Activated T-cell treated with anti-CD3 and anti-CD28 coated beads for 1 hour (primary cell): ENCODE results near the gene ZNF165.
"Not testable (repeated sequence)": the region's sequence is repeated elsewhere in the genome, so short reads cannot be mapped to it uniquely, and the experiment has no call there.

ENCODE experiments used
- DNase-seq: peaks from one replicate; pipeline ENCODE4 v3.0.0-alpha.2; 2020; ENCODE audit warnings: low read depth

ZNF165 gene

DNA sequence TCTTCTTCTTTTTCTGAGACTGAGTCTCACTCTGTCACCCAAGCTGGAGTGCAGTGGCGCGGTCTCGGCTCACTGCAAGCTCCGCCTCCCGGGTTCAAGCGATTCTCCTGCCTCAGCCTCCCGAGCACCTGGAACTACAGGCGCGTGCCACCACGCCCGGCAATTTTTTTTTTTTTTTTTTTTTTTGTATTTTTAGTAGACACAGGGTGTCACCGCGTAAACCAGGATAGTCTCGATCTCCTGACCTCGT is at the start of gene ZNF165:
Gene ZNF165, plus strand, starts transcription at position 188 of the 250 bp plus-strand sequence. CDS start 4,913 bp downstream, outside the sequence.
- not testable (repeated sequence) for DNase-seq

DNA sequence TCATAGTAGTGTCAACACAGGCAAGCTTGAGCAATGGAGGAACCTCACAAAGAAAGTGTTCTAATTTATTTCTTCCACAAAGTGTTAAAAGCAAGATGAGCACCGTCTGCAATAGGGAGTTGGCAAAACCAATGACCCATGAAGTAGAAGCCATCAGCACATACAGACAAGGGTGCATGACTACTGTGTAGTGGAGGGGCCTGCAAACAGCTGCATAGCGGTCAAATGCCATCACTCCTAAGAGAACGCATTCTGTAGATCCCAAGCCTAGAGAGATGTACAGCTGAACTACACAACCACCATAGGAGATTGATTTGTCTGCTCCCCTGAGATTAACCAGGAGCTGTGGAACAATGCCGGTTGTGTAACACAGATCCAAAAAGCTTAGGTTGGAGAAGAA is 26.8 kb upstream of the ZNF165 start:
- no peak for DNase-seq

DNA sequence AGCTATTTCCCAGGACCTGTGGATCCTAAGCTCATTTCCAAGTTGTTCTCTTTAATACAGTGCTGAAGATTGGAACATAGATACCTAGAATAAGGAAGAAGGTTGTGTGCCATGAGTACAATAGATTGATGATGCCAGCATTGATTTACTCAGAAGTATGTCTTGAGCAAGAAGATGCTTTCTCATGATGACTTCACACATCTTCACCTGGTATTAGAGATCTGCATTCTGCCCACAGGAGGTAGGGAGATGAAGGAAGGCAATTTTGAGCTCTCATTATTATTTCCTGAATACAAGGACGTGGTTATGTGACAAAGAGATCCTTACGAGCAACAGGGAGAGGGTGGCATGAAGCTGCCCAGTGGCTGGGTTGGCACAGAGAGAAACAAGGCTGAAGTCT is 20.0 kb upstream of the ZNF165 start:
- DNase-seq = no peak

DNA sequence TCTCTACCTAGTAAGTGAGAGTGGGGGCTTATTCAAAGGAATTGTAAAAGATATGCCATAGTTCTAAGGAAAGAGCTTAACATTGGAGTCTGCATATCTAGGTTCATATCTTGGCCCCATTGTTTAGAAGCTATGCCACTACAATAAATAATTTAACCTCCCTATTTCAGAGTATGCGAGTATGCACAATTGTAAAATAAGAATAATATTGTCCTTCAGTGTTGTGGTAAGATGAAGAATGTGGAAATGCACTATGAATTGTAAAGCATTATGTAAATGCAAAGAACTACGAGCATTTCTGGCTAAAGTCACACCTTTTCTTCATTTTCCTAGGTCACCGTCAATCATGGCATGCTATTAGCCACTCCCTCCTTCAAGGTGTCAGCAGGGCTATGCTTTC is 16.1 kb upstream of the ZNF165 start:
- no peak for DNase-seq

DNA sequence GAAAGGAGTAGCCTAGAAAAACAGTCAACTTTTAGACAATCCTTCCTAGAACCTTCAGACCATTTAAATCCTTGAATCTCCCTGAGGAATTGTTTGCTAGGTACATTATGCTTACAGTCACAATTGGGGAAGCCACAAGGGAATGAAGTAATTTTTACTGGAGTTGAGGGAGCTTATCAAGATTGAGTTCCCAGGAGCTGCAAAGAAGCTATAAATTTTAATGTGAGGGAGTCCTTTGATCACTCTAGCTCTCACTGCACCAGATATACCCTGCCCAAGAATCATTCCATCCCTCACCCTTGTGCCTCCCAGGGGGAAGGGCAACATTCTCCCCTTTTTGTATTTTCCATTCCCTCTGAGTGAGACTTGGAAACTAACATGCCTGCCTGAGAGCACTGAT is 12.3 kb upstream of the ZNF165 start:
- no peak for DNase-seq

DNA sequence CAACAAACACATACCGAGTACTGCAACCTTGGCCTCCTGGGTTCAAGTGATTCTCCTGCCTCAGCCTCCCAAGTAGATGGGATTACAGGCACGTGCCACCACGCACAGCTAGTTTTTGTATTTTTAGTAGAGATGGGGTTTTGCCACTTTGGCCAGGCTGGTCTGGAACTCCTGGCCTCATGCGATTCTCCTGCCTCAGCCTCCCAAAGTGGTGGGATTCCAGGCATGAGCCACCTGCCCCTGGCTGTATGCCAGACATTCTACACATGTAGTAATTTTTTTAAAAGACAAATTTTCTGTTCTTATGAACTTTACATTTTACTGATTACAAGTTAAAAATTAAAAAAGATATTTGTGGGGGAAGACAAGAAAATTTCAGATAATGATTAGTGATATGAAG is 9.4 kb upstream of the ZNF165 start:
- DNase-seq = not testable (repeated sequence)

DNA sequence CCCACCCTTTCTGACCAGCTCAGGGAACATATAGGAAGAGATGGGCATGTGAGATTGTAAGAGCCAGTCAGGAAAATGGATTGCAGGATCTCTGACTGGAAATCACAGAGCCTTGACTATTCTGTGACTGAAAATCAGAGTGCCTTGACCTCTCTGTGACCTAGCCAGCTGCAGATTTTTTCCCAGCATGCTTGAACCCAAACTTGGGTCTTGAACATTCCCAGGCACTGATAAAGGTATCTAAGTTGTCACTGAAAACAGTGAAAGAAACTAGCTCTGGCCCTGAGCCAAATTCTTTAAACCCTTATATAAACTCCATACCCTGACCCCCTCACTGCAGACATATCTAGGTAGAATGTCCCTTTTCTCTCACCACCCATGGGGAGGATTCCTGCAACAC is 2.3 kb upstream of the ZNF165 start:
- no peak for DNase-seq

DNA sequence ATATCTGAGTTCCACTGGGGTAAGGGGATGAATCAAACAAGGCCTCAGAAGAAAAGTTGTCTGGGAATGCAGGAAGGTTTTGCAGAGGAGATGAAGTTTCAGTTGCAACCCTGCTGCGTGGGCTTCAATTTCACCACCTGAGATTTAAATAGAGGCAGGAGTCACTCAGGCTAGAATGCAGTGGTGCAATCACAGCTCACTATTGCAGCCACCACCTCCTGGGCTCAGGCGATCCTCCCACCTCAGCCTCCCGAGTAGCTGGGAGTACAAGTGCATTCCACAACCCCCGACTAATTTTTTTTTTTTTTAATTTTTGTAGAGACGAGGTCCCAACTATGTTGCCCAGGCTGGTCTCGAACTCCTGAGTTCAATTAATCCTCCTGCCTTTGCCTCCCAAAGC is 1.5 kb upstream of the ZNF165 start:
- no peak for DNase-seq

DNA sequence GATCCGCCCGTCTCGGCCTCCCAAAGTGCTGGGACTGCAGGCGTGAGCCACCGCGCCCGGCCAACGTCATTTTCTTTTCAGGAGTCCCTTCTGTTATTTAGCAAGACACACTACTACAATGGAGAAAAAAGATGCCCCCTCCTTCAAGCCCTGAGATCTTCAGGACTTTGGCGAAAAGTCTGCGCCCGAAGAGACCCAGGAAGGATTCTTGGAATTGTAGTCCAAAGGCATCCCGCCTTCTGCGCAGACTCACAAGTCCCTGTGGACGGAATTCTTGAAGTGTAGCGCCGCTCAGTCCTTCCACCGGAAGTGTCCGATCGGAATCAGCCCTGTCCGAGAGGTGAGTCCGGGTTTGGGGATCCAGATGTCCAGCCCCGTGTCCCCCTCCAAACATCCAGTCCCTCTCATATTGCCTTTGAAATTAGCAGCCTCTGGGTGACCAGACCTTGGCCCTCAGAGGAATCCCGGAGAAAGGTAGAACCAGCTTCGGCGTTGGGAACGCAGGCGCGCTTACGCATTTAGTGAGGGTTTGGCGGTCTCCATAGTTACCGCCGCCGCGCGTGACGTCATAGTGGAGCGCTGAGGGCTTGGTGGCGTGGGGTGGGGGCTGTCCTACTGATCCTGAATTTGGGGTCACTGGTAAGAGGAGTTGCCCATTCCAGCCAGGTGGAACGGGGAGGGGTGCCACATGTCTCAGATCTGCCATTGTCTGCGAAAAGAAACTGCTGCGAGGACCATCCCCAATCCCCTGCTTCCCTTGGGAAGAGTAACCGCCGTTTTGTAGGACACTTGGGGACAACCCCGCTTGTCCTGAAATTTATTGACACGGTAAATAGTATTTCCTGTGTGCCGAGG is 490 bp downstream of the ZNF165 start:
- DNase-seq = peak; percentile 87

DNA sequence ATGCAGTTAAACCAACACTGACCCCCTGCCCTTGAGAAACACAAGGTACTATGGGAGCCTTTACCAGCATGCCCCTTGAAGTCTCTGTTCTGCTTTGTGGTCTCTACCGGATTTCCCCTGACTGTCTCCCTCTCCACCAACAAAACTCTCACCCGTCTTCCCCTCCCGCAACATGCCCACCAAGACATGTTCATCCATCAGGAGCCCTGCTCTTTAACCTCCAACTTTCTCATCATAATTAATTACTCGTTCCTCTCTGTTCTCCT is 1.1 kb downstream of the ZNF165 start:
- no peak for DNase-seq

DNA sequence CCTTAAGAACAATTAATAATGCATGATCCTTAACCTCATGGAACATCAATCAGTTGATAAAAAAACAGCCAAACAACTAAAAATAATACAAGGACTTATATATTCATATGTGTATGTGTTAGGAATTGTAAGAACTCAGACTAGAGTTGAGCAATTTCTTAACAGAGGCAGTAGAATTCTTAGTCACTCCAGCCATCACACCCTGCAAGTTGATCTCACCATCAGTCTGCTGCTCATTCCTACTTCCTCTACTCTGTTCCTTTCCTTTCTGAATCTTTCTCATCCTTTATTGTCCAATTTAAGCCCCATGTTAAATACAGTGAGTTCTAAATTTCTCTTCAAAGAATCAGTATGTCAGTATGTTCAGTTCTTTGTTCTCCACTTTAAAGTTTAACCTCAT is 2.6 kb downstream of the ZNF165 start:
- no peak for DNase-seq

DNA sequence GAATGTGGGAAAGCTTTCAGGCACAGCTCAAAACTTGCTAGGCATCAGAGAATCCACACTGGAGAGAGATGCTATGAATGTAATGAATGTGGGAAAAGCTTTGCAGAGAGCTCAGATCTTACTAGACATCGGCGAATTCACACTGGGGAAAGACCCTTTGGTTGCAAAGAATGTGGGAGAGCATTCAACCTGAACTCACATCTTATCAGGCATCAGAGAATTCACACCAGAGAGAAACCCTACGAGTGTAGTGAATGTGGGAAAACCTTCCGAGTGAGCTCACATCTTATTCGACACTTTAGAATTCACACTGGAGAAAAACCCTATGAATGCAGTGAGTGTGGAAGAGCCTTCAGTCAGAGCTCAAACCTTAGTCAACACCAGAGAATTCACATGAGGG is 8.7 kb downstream of the ZNF165 start:
- no peak for DNase-seq

DNA sequence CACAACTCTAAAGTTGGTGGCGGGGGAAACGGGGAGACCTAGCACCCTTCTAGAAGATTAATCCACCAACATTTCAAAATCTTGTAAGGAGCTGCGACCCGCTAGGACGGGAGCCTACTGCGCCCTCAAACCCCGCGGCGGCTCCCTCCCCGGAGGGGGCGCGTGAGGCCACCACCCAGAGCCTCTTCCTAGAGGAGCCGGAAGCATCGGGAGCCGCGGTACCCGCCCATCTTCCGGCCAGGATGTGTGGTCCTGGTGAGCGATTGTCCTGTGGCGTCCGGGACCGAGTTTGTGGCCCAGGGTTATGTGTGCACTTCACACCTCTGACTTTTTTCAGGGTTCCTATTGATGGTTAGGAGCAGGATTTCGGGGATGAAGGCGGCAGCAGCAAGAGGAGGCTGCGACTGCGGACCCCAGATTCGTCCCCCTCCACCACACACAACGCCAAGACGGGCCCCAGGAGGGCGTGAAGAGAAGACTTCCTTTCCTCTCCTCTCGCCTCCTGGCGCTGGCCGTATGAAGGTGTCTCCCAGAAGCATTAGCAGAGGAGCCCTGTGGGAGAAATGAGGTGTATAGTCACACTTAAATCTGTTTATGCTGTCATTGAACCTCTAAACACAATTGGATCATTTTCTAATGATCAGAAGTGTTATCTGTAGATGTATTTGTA is 10.7 kb downstream of the ZNF165 start:
- no peak for DNase-seq

DNA sequence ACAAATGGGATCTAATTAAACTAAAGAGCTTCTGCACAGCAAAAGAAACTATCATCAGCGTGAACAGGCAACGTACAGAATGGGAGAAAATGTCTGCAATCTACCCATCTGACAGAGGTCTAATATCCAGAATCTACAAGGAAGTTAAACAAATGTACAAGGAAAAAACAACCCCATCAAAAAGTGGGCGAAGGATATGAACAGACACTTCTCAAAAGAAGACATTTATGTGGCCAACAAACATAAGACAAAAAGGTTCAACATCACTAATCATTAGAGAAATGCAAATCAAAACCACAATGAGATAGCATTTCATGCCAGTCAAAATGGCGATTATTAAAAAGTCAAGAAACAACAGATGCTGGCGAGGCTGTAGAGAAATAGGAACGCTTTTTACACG is 21.9 kb downstream of the ZNF165 start:
- not testable (repeated sequence) for DNase-seq

DNA sequence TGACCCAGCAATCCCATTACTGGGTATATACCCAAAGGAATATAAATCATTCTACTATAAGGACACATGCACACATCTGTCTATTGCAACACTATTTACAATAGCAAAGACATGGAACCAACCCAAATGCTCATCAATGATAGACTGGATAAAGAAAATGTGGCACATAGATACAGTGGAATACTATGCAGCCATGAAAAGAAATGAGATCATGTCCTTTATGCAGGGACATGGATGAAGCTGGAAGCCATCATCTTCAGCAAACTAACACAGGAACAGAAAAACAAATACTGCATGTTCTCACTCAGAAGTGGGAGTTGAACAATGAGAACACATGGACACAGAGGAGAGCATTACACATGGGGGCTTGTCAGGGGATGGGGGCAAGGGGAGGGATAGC is 22.3 kb downstream of the ZNF165 start:
- DNase-seq = not testable (repeated sequence)

DNA sequence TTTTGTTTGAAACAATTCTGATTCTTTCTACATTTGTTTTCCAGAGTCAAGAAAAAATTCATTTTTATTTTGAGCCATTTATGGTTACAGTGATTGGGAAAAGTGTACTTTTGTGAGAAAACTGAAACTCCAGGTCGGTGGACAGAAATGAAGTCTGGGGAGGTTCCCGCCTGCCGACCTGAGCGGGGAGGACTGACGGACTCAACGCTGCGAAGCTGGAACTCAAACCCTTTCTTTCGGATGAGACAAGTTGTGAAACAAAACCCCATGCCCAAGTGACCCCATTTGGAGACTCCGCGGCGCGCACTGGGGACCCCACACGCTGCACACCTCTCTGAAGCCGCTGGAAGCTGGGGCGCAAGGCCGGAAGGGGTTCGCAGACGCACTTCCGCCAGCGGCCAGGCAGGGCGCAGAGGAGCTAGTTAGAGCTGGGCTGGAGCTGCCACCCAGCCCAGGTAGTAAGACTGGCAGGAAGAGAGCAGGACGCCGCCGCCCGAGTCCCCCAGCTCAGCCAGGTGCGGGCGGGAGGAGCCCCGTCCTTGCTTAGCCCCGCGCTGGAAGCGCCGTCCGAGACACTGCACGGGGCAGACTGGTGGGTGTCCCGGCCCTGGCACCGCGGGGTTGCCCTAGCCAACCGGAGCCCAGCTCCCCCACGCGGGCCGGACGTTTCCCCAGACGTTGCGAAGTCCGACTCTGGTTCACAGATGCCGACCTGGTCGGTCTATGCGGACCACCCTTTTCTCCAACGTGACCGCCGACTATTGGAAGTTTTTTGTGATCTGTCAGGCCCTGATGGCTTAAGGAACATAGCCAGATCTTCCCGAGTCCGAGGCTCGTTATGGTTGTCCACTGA is 24.2 kb downstream of the ZNF165 start:
- DNase-seq = peak; percentile 75

DNA sequence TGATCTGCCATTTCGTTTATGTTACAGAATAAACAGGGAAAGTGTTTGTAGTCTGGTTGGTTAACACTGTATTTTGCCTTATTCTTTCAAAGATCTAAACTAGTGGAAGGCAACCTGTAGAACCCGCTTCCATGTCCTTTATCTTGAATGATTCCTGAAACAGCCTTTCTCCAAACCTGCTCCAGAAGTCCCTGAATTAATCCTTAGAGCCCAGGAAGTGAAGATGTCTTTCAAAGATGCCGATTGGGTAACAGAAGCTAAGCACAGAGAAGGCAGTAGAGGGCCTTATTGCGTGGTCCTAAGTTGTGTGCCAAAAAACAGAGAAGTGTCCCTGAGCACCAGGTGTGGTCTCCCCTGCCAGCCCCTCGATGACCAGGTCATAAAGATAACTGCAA is 24.9 kb downstream of the ZNF165 start:
- DNase-seq = no peak

DNA sequence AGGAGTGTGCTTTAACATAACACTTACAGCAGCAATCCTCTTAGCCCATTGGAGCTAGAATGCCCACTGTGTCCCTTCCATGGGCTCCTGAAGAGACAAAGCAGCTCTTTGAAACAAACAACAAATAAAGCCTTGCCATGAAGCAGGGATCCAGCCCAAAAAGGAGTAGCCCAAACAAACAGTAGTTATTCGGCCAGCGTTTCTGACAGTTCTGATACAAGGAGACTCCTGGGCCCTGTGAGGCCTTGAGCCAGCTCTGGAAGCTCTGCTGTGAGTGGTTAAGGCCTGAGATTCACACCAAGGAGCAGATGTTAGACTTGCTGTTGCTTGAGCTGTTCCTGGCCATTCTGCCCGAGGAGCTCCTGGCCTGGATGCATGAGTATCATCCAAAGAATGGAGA is 27.1 kb downstream of the ZNF165 start:
- DNase-seq = no peak

DNA sequence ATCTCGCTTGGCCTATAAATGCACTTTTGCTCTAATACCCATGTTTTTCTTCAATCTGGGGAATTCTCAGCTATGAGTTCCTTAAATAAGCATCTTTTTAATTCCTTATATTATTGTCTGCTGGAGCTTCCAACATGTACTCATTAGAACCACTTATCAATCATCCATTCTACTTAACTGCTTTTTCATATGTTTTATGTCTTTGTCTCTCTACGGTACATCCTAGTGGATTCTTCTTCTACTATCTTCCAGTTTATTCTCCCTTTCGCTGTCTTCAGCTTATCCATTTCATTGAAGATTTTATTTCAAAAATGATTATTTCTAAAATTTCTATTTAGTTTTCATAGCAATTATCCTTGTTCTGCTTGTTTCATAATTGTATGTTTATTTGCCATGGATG is 31.6 kb downstream of the ZNF165 start:
- no peak for DNase-seq

DNA sequence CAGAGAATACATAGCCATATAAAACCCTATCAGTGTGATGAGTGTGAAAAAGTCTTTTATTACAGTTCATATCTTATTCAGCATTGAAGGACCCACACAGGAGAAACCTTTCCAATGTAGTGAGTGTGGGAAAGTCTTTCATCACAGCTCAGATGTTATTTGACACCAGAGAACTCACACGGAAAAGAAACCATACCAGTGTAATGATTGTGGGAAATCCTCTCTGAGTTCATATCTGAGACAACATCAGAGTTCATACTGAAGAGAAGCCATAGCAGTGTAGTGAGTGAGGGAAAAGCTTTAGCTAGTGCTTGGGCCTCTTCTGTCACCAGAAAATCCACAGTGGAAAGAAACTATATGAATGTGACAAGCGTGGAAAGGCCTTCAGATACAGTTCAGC is 35.4 kb downstream of the ZNF165 start:
- DNase-seq = no peak

DNA sequence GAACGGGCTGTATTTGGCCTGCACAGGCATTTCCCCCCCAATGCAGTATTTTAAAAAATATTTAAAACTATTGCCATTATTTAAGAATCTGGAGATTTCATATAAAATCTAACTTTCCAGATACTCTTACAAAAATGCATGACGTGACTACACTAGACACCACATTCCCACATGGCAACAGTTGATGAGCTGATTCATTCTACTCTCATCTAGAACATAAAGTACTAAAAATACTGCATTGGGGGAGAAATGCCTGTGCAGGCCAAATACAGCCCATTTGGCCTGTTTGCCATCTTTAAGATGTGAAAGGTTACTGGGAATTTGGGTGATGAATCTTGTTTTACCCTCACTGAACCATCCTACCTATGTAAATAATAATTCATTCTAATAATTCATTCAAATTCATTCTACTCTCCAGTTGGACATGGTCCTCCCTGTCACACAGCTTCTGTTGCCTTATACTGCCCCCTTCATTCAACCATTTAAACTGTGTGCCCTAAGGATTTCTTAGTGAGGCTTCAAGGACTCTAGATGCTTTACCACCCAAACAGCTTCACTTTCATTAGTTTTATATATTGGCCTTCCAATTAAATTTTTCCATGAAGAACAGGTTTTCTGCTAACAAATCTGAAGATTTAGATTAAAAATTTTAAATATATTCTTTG is 37.1 kb downstream of the ZNF165 start:
- DNase-seq = no peak

DNA sequence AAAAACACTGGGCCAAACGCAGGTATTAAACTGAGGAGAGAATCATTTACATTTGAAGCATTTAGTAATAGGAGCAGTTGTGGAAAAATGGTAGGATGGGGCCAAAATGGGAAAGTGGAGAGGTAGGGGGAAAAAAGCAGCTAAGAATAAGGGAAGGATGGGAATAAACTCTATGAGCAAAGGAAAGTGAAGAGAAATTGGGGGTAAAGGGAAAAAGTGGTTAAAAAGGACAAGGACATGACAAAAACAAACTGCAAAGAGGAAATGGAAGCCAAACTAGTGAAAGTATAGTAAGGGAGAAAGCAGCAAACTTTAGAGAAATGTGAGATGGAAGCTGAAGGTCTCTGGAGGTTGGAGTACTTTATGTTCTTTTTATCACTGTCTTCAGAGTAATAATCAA is 37.8 kb downstream of the ZNF165 start:
- no peak for DNase-seq

DNA sequence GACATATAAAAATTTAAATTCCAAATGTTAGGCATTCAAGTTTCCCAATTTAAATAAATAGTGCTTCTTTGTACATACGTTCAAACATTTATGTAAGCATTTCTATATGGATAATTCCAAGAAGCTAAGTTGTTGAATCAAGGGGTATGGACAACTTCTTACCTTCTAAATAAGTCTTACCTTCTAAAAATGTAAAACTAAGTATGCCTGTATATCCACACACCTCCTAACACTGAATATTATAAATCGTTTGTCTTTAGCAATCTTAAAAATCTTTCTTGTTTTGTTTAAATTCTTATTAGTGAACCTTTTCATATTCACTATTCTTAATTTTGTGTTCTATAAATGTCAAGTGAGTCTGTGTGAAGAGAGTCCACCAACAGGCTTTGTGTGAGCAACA is 41.5 kb downstream of the ZNF165 start:
- DNase-seq = no peak
